ENCODE data around the gene PCDHB12.
"Not testable (repeated sequence)": the region's sequence is repeated elsewhere in the genome, so short reads cannot be mapped to it uniquely, and the experiment has no call there.

Gene PCDHB12

GRCh38 chr5:141210849-141211248 lies 2.3 kb downstream of the PCDHB12 start:
- DNase-seq, result not testable (repeated sequence)

- peak; percentile 76 for DNase-seq
These were observed 5.3 kb downstream of the PCDHB12 start, which contains the start of gene PCDHB13 for GRCh38 chr5:141213656-141214339. TSS of gene PCDHB13 (plus strand) at chr5:141213919. CDS start at chr5:141214124, 205 bp downstream.

- not testable (repeated sequence) for DNase-seq
These were observed 6.1 kb downstream of the PCDHB12 start for GRCh38 chr5:141214583-141214982.

GRCh38 chr5:141215504-141215903 lies 7.0 kb downstream of the PCDHB12 start:
- DNase-seq, result not testable (repeated sequence)

GRCh38 chr5:141216035-141216434 lies 7.5 kb downstream of the PCDHB12 start:
- DNase-seq, result not testable (repeated sequence)

- no peak for DNase-seq
These were observed 14.7 kb downstream of the PCDHB12 start, which contains the start of gene PCDHB14 for GRCh38 chr5:141223112-141223783. TSS of gene PCDHB14 (plus strand) at chr5:141223343. CDS start at chr5:141223506, 163 bp downstream.

GRCh38 chr5:141224844-141225243 lies 16.3 kb downstream of the PCDHB12 start:
- DNase-seq, result not testable (repeated sequence)

GRCh38 chr5:141225421-141225820 lies 16.9 kb downstream of the PCDHB12 start:
- not testable (repeated sequence) for DNase-seq

GRCh38 chr5:141234109-141234667 lies 25.7 kb downstream of the PCDHB12 start:
- no peak for DNase-seq

- not testable (repeated sequence) for DNase-seq
These were observed 27.4 kb downstream of the PCDHB12 start for GRCh38 chr5:141235922-141236321.

GRCh38 chr5:141236516-141237313 lies 28.2 kb downstream of the PCDHB12 start:
- no peak for DNase-seq

GRCh38 chr5:141241496-141241895 lies 33.0 kb downstream of the PCDHB12 start:
- DNase-seq, result no peak

- DNase-seq, result no peak
These were observed 36.8 kb downstream of the PCDHB12 start, which contains the start of gene PCDHB15 for GRCh38 chr5:141245250-141245717. TSS of gene PCDHB15 (plus strand) at chr5:141245395. CDS start at chr5:141245579, 184 bp downstream.

- not testable (repeated sequence) for DNase-seq
These were observed 38.5 kb downstream of the PCDHB12 start for GRCh38 chr5:141246971-141247370.

- not testable (repeated sequence) for DNase-seq
These were observed 38.9 kb downstream of the PCDHB12 start for GRCh38 chr5:141247434-141247833.

GRCh38 chr5:141250576-141250975 lies 42.1 kb downstream of the PCDHB12 start:
- no peak for DNase-seq

- no peak for DNase-seq
These were observed 49.9 kb downstream of the PCDHB12 start for GRCh38 chr5:141258464-141258863.

- DNase-seq, result no peak
These were observed 50.4 kb downstream of the PCDHB12 start for GRCh38 chr5:141258948-141259347.

GRCh38 chr5:141260458-141261237 lies 52.1 kb downstream of the PCDHB12 start:
- DNase-seq, result no peak

GRCh38 chr5:141261238-141261546 lies 52.7 kb downstream of the PCDHB12 start:
- no peak for DNase-seq
